Mesenchymal stem cell (in vitro differentiated cells and primary cell): ENCODE data around the gene HOXD13.

ENCODE experiments used
- DNase-seq: peaks from one replicate; pipeline ENCODE4 v3.0.0-alpha.2; 2013
- H2AFZ ChIP-seq: one replicate; pipeline ENCODE4 v1.6.1; 2013; ENCODE audit warnings: low read depth, mild to moderate bottlenecking, control low read depth, inconsistent platforms, low read length, moderate library complexity
- H2AK5ac ChIP-seq: 2 replicates; pipeline ENCODE4 v1.6.1; 2013; ENCODE audit warnings: low read length, moderate library complexity, mild to moderate bottlenecking, inconsistent platforms; ENCODE audit not compliant: severe bottlenecking
- H2BK120ac ChIP-seq: one replicate; pipeline ENCODE4 v1.6.1; 2013; ENCODE audit warnings: low read depth, mild to moderate bottlenecking, inconsistent platforms, low read length, moderate library complexity
- H2BK12ac ChIP-seq, 2 experiments: one replicate each; pipeline ENCODE4 v1.6.1; 2013; ENCODE audit warnings: inconsistent platforms in 2 of 2, low read length in 2 of 2, mild to moderate bottlenecking in 2 of 2, moderate library complexity in 2 of 2, control low read depth in 1 of 2
- H2BK15ac ChIP-seq: one replicate; pipeline ENCODE4 v1.6.1; 2013; ENCODE audit warnings: mild to moderate bottlenecking, low read depth, inconsistent platforms; ENCODE audit not compliant: poor library complexity, severe bottlenecking
- H2BK5ac ChIP-seq: 2 replicates; pipeline ENCODE4 v1.6.1; 2013; ENCODE audit warnings: low read depth, mild to moderate bottlenecking, low read length, control low read depth, inconsistent platforms; ENCODE audit not compliant: poor library complexity, severe bottlenecking
- H3K14ac ChIP-seq, 2 experiments: one replicate each; pipeline ENCODE4 v1.6.1; 2013; ENCODE audit warnings: inconsistent platforms in 2 of 2, low read length in 2 of 2, control low read depth in 1 of 2, mild to moderate bottlenecking in 1 of 2, moderate library complexity in 1 of 2
- H3K18ac ChIP-seq, 2 experiments: one replicate each; pipeline ENCODE4 v1.6.1; 2013; ENCODE audit warnings: inconsistent platforms in 2 of 2, low read length in 2 of 2, control low read depth in 1 of 2, low read depth in 1 of 2, mild to moderate bottlenecking in 1 of 2
- H3K23ac ChIP-seq, 2 experiments: one replicate each; pipeline ENCODE4 v1.6.1; 2013; ENCODE audit warnings: inconsistent platforms in 2 of 2, low read length in 2 of 2, mild to moderate bottlenecking in 2 of 2, moderate library complexity in 2 of 2, control low read depth in 1 of 2
- H3K27ac ChIP-seq: 2 replicates; pipeline ENCODE4 v1.5.1; 2013; ENCODE audit warnings: mild to moderate bottlenecking, moderate library complexity, low read length, control low read depth, inconsistent platforms; ENCODE audit not compliant: poor library complexity, severe bottlenecking
- H3K27me3 ChIP-seq, 2 experiments: 2 replicates each; pipeline versions ENCODE4 v1.6.1 to v1.7.0; 2013; ENCODE audit warnings: low read length in 2 of 2, mild to moderate bottlenecking in 2 of 2, moderate library complexity in 2 of 2, control low read depth in 1 of 2, inconsistent platforms in 1 of 2; ENCODE audit not compliant: control insufficient read depth in 1 of 2, insufficient read depth in 1 of 2
- H3K36me3 ChIP-seq, 2 experiments: 2 replicates each; pipeline versions ENCODE4 v1.6.1 to v1.7.0; 2013; ENCODE audit warnings: low read length in 2 of 2, control low read depth in 1 of 2, inconsistent platforms in 1 of 2, low read depth in 1 of 2, mild to moderate bottlenecking in 1 of 2; ENCODE audit not compliant: insufficient read depth in 2 of 2, control insufficient read depth in 1 of 2
- H3K4ac ChIP-seq, 2 experiments: one replicate each; pipeline ENCODE4 v1.6.1; 2013; ENCODE audit warnings: inconsistent platforms in 2 of 2, low read length in 2 of 2, mild to moderate bottlenecking in 2 of 2, moderate library complexity in 2 of 2, control low read depth in 1 of 2, low read depth in 1 of 2
- H3K4me1 ChIP-seq: 2 replicates; pipeline ENCODE4 v1.6.1; 2013; ENCODE audit warnings: low read depth, low read length, control low read depth; ENCODE audit not compliant: control insufficient read depth, insufficient read depth
- H3K4me2 ChIP-seq: 2 replicates; pipeline ENCODE4 v1.6.1; 2013; ENCODE audit warnings: low read length, mild to moderate bottlenecking, inconsistent platforms; ENCODE audit not compliant: poor library complexity, severe bottlenecking
- H3K4me3 ChIP-seq, 2 experiments: 2 replicates each; pipeline versions ENCODE4 v1.5.1 to v1.7.0; 2013; ENCODE audit warnings: low read length in 2 of 2, mild to moderate bottlenecking in 2 of 2, control low read depth in 1 of 2, low read depth in 1 of 2; ENCODE audit not compliant: insufficient read depth in 1 of 2
- H3K79me1 ChIP-seq: replicated peaks from 2 replicates; pipeline ENCODE4 v1.6.1; 2013; ENCODE audit warnings: mild to moderate bottlenecking, control low read depth, low read length, inconsistent platforms; ENCODE audit not compliant: poor library complexity, severe bottlenecking
- H3K9ac ChIP-seq: 2 replicates; pipeline ENCODE4 v1.7.0; 2013; ENCODE audit warnings: mild to moderate bottlenecking, low read length, moderate library complexity
- H3K9me3 ChIP-seq: 2 replicates; pipeline ENCODE4 v1.7.0; 2013; ENCODE audit warnings: mild to moderate bottlenecking, low read length; ENCODE audit not compliant: control insufficient read depth
- H4K8ac ChIP-seq: one replicate; pipeline ENCODE4 v1.6.1; 2013; ENCODE audit warnings: inconsistent platforms, mild to moderate bottlenecking, low read length, moderate library complexity
- H4K91ac ChIP-seq: one replicate; pipeline ENCODE4 v1.6.1; 2013; ENCODE audit warnings: mild to moderate bottlenecking, low read length, inconsistent platforms
- WGBS: methylation state at CpG from one replicate; pipeline ENCODE4 v1.1.7; 2013; ENCODE audit warnings: mixed read lengths; 5-methylcytosine and 5-hydroxymethylcytosine counted together

The HOXD13 gene

GRCh38 chr2:176096243-176096985 is 3.9 kb downstream of the HOXD13 start:
- peaks cover 15% of the 10 kb centered on the region for H3K4me1 ChIP-seq
- no peak overlapping the region for H4K91ac ChIP-seq
- peak; percentile 38 for DNase-seq
- H2BK5ac ChIP-seq = no peak overlapping the region
- H4K8ac ChIP-seq = no peak overlapping the region
- H2AK5ac ChIP-seq = no peak overlapping the region
- H2BK15ac ChIP-seq = no peak overlapping the region
- no peak overlapping the region for H3K18ac ChIP-seq
- H2BK12ac ChIP-seq = no peak overlapping the region
- H3K4ac ChIP-seq = no peak overlapping the region
- no peak overlapping the region for H3K23ac ChIP-seq
- no peak overlapping the region for H3K9ac ChIP-seq
- H3K9me3 ChIP-seq = peaks cover 3% of the 10 kb centered on the region
- H3K27me3 ChIP-seq = peaks cover 91 to 96% of the 10 kb centered on the region in 2 experiments
- 9% methylated on average over 14 of the region's 16 CpGs for WGBS
- H3K27ac ChIP-seq = no peak overlapping the region
- H3K4me3 ChIP-seq = peak overlapping the region in 1 of 2 experiments; percentile 77
- H3K36me3 ChIP-seq = no peaks in the 10 kb centered on the region
- no peaks in the 10 kb centered on the region for H3K79me1 ChIP-seq
- H3K14ac ChIP-seq = no peak overlapping the region
- no peak overlapping the region for H2AFZ ChIP-seq
- peak overlapping the region; percentile 60 for H3K4me2 ChIP-seq
- no peak overlapping the region for H2BK120ac ChIP-seq

DNA sequence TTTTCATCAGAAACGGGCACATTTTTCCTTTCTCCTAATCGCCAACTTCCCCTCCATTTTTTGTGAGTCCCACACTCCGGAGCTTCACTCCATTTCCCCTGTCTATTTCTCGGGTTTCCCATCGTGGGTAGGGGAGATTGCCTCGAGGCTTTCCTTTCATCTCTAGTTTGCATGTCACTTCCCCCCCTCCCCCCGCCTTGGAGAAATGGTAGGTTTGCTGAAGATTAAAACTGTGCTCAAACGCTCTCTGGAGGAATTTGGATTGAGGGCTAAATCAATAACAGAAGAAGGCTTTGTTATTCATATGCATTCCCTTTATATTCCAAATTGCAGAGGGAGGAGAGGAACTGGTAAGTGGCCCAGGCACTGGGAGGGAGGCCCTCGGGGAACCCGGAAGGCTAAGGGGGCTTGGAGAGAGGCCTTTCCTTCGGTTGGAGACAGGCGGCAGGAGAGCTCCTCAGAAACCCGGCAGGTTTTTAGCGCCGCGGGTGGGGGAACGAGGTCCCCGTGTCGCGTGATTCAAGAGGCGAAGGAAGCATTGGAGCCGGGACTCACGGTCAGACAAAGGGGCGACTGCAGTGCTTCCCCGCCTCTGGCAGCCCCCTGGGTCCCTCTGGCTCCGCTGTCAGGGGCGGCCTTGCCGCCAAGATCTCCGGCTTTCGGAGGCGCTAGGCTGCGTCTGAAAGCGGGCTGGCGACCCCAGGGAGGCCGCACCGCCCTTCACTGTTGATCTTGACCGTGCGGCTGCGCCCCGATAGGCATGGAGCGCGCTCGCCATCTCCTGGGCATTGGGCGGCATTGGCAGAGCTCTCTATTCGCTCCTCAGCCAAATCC is 4.7 kb downstream of the HOXD13 start:
- Histone ChIP-seq H3K27ac (no peak overlapping the region), H3K4me1 (peaks cover 15% of the 10 kb centered on the region), H4K91ac (no peak overlapping the region), H2AK5ac (no peak overlapping the region), H2BK5ac (no peak overlapping the region), H3K4me3 (peak overlapping the region; percentile 23 to 77), H3K23ac (no peak overlapping the region), H3K79me1 (no peaks in the 10 kb centered on the region), H2BK12ac (no peak overlapping the region), H3K9me3 (peaks cover 3% of the 10 kb centered on the region), H2AFZ (peak overlapping the region; percentile 8), H2BK120ac (no peak overlapping the region), H3K4ac (no peak overlapping the region), H3K4me2 (peak overlapping the region; percentile 60), H3K18ac (no peak overlapping the region), H4K8ac (no peak overlapping the region), H3K9ac (no peak overlapping the region), H2BK15ac (no peak overlapping the region), H3K14ac (no peak overlapping the region), H3K27me3 (peaks cover 91 to 96% of the 10 kb centered on the region in 2 experiments), H3K36me3 (no peaks in the 10 kb centered on the region)
- peak; percentile 70 for DNase-seq
- WGBS = under 1% methylated on average over 40 of the region's 45 CpGs

DNA sequence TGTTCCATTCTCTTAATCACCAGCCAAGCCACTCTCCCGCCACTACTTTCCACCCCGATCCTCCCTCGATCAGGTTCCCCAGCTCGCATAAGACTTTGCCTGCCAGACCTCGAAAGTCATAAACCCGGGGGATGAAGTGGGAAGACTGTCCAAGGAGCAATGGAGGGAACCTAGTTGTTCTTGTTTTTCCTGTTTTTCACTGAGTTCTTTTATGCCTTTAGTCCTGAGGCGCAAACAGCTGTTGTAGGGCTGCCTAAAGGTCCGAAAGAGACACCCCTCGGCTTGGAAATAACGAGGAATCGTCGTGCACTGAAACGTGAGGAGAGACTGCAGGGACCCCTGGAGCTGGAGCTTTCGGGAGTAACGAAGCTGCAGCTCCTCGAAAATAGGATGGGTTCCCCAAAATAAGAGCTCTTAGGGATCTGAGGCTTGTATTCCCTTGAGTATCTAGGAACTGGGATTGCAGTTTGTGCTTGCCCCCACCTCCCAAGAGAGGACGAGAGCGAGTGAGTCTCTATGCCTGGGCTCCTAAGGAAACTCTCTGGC is 5.4 kb downstream of the HOXD13 start:
- Histone ChIP-seq H3K4me2 (no peak overlapping the region), H3K4ac (no peak overlapping the region), H2BK15ac (no peak overlapping the region), H4K91ac (no peak overlapping the region), H3K4me3 (peak overlapping the region in 1 of 2 experiments; percentile 77), H3K9me3 (peaks cover 3% of the 10 kb centered on the region), H3K27me3 (peaks cover 97 to 100% of the 10 kb centered on the region in 2 experiments), H3K23ac (no peak overlapping the region), H3K27ac (no peak overlapping the region), H2BK12ac (no peak overlapping the region), H2AFZ (no peak overlapping the region), H2AK5ac (no peak overlapping the region), H4K8ac (no peak overlapping the region), H3K79me1 (no peaks in the 10 kb centered on the region), H3K18ac (no peak overlapping the region), H3K36me3 (no peaks in the 10 kb centered on the region), H3K4me1 (peaks cover 12% of the 10 kb centered on the region), H2BK120ac (no peak overlapping the region), H3K14ac (no peak overlapping the region), H3K9ac (no peak overlapping the region), H2BK5ac (no peak overlapping the region)
- DNase-seq = no peak
- WGBS = 2% methylated on average over 16 of the region's 18 CpGs
